ENCODE data around the gene KIFBP. TPM values are rescaled to one million over a fixed set of nuclear protein-coding genes. Genes with fewer than 3 reads are reported as not detected.

KIFBP gene
- total and polyA plus RNA-seq, 2 experiments from 2014 or later, result 33.8 to 40.5 TPM

- DNase-seq (ENCODE audit: low spot score), result no peak
- WGBS (ENCODE audit: low lambda C conversion rate, missing lambda C conversion rate), result 97% methylated on average over 2 of the region's 2 CpGs
- no peaks in the 10 kb centered on the region for H3K9me2 ChIP-seq (replicated peaks; ENCODE audit: insufficient read depth)
- no peak for TF ChIP-seq EZH2 (IDR thresholded peaks at IDR 0.05; ENCODE audit: borderline replicate concordance)
- TF ChIP-seq EZH2phosphoT487 (IDR thresholded peaks at IDR 0.05; ENCODE audit: low read depth, severe bottlenecking, unreplicated experiment), result no peak
- TF ChIP-seq, protein P1, sequence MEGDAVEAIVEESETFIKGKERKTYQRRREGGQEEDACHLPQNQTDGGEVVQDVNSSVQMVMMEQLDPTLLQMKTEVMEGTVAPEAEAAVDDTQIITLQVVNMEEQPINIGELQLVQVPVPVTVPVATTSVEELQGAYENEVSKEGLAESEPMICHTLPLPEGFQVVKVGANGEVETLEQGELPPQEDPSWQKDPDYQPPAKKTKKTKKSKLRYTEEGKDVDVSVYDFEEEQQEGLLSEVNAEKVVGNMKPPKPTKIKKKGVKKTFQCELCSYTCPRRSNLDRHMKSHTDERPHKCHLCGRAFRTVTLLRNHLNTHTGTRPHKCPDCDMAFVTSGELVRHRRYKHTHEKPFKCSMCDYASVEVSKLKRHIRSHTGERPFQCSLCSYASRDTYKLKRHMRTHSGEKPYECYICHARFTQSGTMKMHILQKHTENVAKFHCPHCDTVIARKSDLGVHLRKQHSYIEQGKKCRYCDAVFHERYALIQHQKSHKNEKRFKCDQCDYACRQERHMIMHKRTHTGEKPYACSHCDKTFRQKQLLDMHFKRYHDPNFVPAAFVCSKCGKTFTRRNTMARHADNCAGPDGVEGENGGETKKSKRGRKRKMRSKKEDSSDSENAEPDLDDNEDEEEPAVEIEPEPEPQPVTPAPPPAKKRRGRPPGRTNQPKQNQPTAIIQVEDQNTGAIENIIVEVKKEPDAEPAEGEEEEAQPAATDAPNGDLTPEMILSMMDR (IDR thresholded peaks at IDR 0.05; ENCODE audit: poor library complexity), result no peak
- H4K20me1 ChIP-seq (ENCODE audit: insufficient read depth, poor library complexity, severe bottlenecking), result no peaks in the 10 kb centered on the region
- no peaks in the 10 kb centered on the region for H3K36me3 ChIP-seq (replicated peaks; ENCODE audit: insufficient read depth, low read depth)
- H3K27me3 ChIP-seq, result no peaks in the 10 kb centered on the region
- no peak overlapping the region for H3K27ac ChIP-seq
- no peak overlapping the region for H2AFZ ChIP-seq
- H3K4me1 ChIP-seq (ENCODE audit: insufficient read depth), result no peaks in the 10 kb centered on the region
- H3K9me3 ChIP-seq (ENCODE audit: low read depth), result no peaks in the 10 kb centered on the region
- H3K4me3 ChIP-seq, result no peak overlapping the region
- H3K79me2 ChIP-seq, result no peaks in the 10 kb centered on the region
- no peak overlapping the region for H3K4me2 ChIP-seq
Observed at GRCh38 chr10:69055241-69055640, 66.6 kb downstream of the KIFBP start.

- TF ChIP-seq, protein P1 (IDR thresholded peaks at IDR 0.05; ENCODE audit: poor library complexity), result no peak
- TF ChIP-seq EZH2phosphoT487 (IDR thresholded peaks at IDR 0.05; ENCODE audit: low read depth, severe bottlenecking, unreplicated experiment) (no peak), EZH2 (IDR thresholded peaks at IDR 0.05; ENCODE audit: borderline replicate concordance) (no peak)
- no peak overlapping the region for H3K4me3 ChIP-seq
- H3K79me2 ChIP-seq, result no peaks in the 10 kb centered on the region
- no peaks in the 10 kb centered on the region for H3K4me1 ChIP-seq (ENCODE audit: insufficient read depth)
- H3K36me3 ChIP-seq (replicated peaks; ENCODE audit: insufficient read depth, low read depth), result no peaks in the 10 kb centered on the region
- H3K9me2 ChIP-seq (replicated peaks; ENCODE audit: insufficient read depth), result no peaks in the 10 kb centered on the region
- no peak overlapping the region for H3K4me2 ChIP-seq
- no peak overlapping the region for H2AFZ ChIP-seq
- no peaks in the 10 kb centered on the region for H3K27me3 ChIP-seq
- WGBS (ENCODE audit: low lambda C conversion rate, missing lambda C conversion rate), result 80% methylated on average over 7 of the region's 7 CpGs
- no peak overlapping the region for H3K27ac ChIP-seq
- no peaks in the 10 kb centered on the region for H3K9me3 ChIP-seq (ENCODE audit: low read depth)
- no peak for DNase-seq (ENCODE audit: low spot score)
- H4K20me1 ChIP-seq (ENCODE audit: insufficient read depth, poor library complexity, severe bottlenecking), result no peaks in the 10 kb centered on the region
Observed at GRCh38 chr10:69056129-69056528, 67.5 kb downstream of the KIFBP start.

DNA sequence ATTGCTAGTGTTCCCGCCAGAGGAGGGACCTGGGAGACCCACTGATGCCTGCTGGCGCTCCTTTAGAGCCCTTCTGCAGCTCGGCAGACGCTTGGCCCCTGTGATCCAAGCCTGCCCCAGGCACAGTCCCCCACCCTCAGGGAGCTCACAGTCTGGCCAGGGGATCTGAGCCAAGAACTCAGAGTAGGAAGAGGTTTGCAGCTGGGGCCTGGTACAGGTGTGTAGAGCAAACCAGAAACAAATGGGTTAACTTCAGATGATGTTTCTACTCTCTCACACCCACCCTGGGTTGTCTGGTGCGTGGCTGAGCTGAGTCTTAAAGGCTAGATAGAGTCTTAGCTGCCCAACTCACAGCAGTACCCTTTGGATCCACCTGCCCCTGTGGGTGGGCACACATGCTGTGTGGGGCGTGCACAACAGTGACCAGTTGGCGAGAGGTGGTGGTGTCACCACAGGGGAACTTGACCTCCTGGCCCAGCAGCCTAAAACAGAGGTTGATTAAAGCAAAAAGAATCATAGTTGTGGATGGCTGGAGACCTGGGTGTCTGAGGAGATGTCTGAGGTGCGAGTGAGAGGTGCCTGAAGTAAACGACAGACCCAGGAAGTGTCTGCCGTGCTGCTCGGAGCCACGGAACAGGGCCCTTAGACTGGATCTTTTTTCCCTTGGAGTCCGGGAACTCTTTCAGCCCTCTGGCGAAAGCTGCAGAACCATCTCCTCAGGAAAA lies 68.1 kb downstream of the KIFBP start:
- Histone ChIP-seq H3K9me3 (ENCODE audit: low read depth) (no peaks in the 10 kb centered on the region), H3K4me3 (no peak overlapping the region), H3K27me3 (no peaks in the 10 kb centered on the region), H3K4me2 (no peak overlapping the region), H3K36me3 (replicated peaks; ENCODE audit: insufficient read depth, low read depth) (no peaks in the 10 kb centered on the region), H3K9me2 (replicated peaks; ENCODE audit: insufficient read depth) (no peaks in the 10 kb centered on the region), H3K27ac (no peak overlapping the region), H4K20me1 (ENCODE audit: insufficient read depth, poor library complexity, severe bottlenecking) (no peaks in the 10 kb centered on the region), H3K79me2 (no peaks in the 10 kb centered on the region), H2AFZ (no peak overlapping the region), H3K4me1 (ENCODE audit: insufficient read depth) (no peaks in the 10 kb centered on the region)
- no peak for DNase-seq (ENCODE audit: low spot score)
- WGBS (ENCODE audit: low lambda C conversion rate, missing lambda C conversion rate), result 80% methylated on average over 13 of the region's 14 CpGs
- TF ChIP-seq, protein P1 (IDR thresholded peaks at IDR 0.05; ENCODE audit: poor library complexity), result no peak
- TF ChIP-seq EZH2phosphoT487 (IDR thresholded peaks at IDR 0.05; ENCODE audit: low read depth, severe bottlenecking, unreplicated experiment) (no peak), EZH2 (IDR thresholded peaks at IDR 0.05; ENCODE audit: borderline replicate concordance) (no peak)
